ENCODE data around the gene KCNJ15.

Gene KCNJ15

DNA sequence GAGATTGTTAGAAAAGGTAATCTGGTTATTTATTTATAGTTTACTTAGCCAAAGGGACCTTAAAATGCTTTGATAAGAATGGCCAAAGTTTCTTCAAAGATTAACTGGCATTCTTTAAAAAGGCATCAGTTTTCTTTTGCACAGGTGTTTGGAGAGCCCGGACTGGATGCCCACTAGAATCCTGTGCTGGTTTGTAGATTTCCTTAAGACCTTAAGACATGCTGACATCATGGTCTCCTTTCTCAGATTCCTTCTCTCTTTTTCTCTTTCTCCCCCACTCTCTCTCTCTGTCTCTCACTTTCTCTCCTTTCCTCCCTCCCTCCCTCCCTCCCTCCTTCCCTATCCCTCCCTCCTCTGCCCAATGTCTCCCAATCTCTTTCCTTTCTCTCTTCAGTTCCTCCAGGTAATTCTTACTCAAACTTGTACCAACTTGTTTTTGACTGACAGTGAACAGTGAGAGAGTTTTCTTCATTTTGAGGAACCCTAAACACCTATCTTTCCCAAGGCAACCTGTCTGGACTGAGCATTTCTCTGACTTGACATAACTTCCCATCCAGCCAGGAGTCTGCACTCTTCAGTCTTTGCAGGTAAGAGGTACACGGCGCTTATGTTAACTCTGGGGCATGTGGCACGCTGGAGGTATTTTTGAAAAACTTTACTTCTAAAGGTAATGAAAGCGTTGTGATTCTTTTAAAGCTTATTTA lies at the start of gene KCNJ15:
Gene KCNJ15, plus strand, starts transcription at position 393 of the 704 bp plus-strand sequence. CDS start 42,271 bp downstream, outside the sequence.
- H3K9me3 ChIP-seq (ENCODE audit: insufficient read depth, low read depth, low read length), result no peaks in the 10 kb centered on the region
- H3K9ac ChIP-seq (ENCODE audit: low read depth, low read length), result no peak within 1 kb of the TSS
- H3K4me1 ChIP-seq (ENCODE audit: insufficient read depth, low read length), result no peaks in the 10 kb centered on the region; the same call in 1 of the 2 replicates
- no peak within 1 kb of the TSS for H3K27ac ChIP-seq (ENCODE audit: low read length)
- H3K27me3 ChIP-seq (ENCODE audit: insufficient read depth, low read length), result no peaks in the 10 kb centered on the region
- no peak within 1 kb of the TSS for H3K4me3 ChIP-seq (ENCODE audit: low read length)
- no peaks in the 10 kb centered on the region for H3K36me3 ChIP-seq (ENCODE audit: insufficient read depth, low read depth, low read length)

GRCh38 chr21:38208118-38208517 lies 48.7 kb upstream of the KCNJ15 start:
- H3K36me3 ChIP-seq (ENCODE audit: insufficient read depth, low read depth, low read length), result no peaks in the 10 kb centered on the region
- H3K4me1 ChIP-seq (ENCODE audit: insufficient read depth, low read length), result no peaks in the 10 kb centered on the region
- H3K27me3 ChIP-seq (ENCODE audit: insufficient read depth, low read length), result no peaks in the 10 kb centered on the region
- no peaks in the 10 kb centered on the region; the same call in 1 of the 2 replicates for H3K9me3 ChIP-seq (ENCODE audit: insufficient read depth, low read depth, low read length)
- no peak overlapping the region for H3K4me3 ChIP-seq (ENCODE audit: low read length)
- no peak overlapping the region for H3K9ac ChIP-seq (ENCODE audit: low read depth, low read length)
- H3K27ac ChIP-seq (ENCODE audit: low read length), result no peak overlapping the region

DNA sequence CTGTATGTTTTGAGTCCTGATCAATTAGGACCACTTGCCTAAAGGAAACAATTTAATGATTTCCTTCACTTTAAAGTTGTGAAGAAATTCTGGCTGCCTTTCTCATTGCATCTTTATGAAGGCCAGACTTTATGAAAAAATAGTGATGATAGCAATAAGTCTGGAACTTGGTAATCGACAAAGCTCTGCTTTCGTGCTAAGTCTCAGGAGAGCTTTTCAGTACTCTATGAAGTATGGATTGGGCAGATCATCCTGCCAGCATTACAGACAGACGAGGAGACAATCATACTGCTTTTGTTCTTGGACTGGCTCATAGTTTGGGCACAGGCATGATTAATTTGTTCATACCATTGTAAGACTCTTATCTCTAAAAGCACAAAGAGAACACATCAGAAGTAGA lies 45.5 kb upstream of the KCNJ15 start:
- Histone ChIP-seq H3K27me3 (ENCODE audit: insufficient read depth, low read length) (no peaks in the 10 kb centered on the region), H3K36me3 (ENCODE audit: insufficient read depth, low read depth, low read length) (no peaks in the 10 kb centered on the region), H3K27ac (ENCODE audit: low read length) (no peak overlapping the region), H3K4me3 (ENCODE audit: low read length) (no peak overlapping the region), H3K4me1 (ENCODE audit: insufficient read depth, low read length) (no peaks in the 10 kb centered on the region), H3K9ac (ENCODE audit: low read depth, low read length) (no peak overlapping the region), H3K9me3 (ENCODE audit: insufficient read depth, low read depth, low read length) (no peaks in the 10 kb centered on the region; the same call in 1 of the 2 replicates)

DNA sequence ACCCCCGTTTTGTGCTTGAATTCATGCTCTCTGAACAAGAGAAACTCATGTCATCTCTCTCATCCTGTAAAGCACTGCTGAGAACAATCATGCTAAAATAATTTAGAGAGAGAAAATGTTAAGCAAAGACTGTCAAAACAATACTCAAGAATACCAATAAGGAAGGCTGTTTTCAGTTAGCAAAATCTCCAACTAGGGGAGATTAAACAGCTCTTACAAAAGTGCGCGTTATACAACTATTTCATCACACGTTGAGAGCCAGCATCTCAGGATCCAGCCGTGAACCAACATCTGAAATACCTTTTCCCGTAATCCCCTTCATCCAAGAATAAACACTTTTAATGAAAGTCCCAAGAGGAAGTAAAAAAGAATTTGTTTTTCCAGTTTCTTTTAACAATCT lies 44.1 kb upstream of the KCNJ15 start:
- no peaks in the 10 kb centered on the region for H3K4me1 ChIP-seq (ENCODE audit: insufficient read depth, low read length)
- no peaks in the 10 kb centered on the region for H3K27me3 ChIP-seq (ENCODE audit: insufficient read depth, low read length)
- no peaks in the 10 kb centered on the region; the same call in 1 of the 2 replicates for H3K9me3 ChIP-seq (ENCODE audit: insufficient read depth, low read depth, low read length)
- no peak overlapping the region for H3K9ac ChIP-seq (ENCODE audit: low read depth, low read length)
- H3K27ac ChIP-seq (ENCODE audit: low read length), result no peak overlapping the region
- H3K4me3 ChIP-seq (ENCODE audit: low read length), result no peak overlapping the region
- H3K36me3 ChIP-seq (ENCODE audit: insufficient read depth, low read depth, low read length), result no peaks in the 10 kb centered on the region

DNA sequence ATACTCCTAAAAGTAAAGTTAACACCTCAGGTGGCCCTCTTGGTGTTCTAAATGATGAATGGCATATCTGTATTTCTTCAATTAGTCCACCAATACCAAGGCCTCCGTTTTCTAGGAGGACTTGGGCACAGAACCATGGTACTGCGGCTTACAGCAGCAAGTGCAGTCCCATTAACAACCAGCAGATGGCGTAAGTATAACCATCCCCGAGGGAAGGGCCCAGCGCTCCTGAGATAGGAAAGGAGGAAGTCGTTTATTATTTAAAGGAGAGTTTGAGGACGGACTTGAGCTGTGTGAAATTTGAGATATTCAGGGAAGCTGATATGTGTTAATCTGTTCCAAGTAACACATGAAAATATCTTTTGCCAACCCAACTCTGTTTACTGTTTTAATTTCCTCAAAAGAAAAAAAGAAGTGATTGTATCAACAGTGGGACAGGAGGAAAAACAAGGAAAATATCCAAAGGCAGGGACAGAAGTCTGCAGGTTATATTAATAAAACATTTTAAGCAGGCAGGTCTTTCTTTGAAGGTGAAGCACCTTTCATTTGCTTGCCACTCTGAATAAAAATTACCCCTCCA lies 37.7 kb upstream of the KCNJ15 start:
- no peak overlapping the region for H3K27ac ChIP-seq (ENCODE audit: low read length)
- H3K9me3 ChIP-seq (ENCODE audit: insufficient read depth, low read depth, low read length), result peaks cover 29% of the 10 kb centered on the region
- no peaks in the 10 kb centered on the region for H3K36me3 ChIP-seq (ENCODE audit: insufficient read depth, low read depth, low read length)
- H3K9ac ChIP-seq (ENCODE audit: low read depth, low read length), result no peak overlapping the region
- no peaks in the 10 kb centered on the region for H3K27me3 ChIP-seq (ENCODE audit: insufficient read depth, low read length)
- H3K4me1 ChIP-seq (ENCODE audit: insufficient read depth, low read length), result no peaks in the 10 kb centered on the region
- no peak overlapping the region for H3K4me3 ChIP-seq (ENCODE audit: low read length)

GRCh38 chr21:38220270-38220737 lies 36.5 kb upstream of the KCNJ15 start:
- peaks cover 41% of the 10 kb centered on the region for H3K9me3 ChIP-seq (ENCODE audit: insufficient read depth, low read depth, low read length)
- H3K27me3 ChIP-seq (ENCODE audit: insufficient read depth, low read length), result no peaks in the 10 kb centered on the region
- no peak overlapping the region for H3K27ac ChIP-seq (ENCODE audit: low read length)
- no peak overlapping the region for H3K9ac ChIP-seq (ENCODE audit: low read depth, low read length)
- H3K4me3 ChIP-seq (ENCODE audit: low read length), result no peak overlapping the region
- no peaks in the 10 kb centered on the region for H3K4me1 ChIP-seq (ENCODE audit: insufficient read depth, low read length)
- H3K36me3 ChIP-seq (ENCODE audit: insufficient read depth, low read depth, low read length), result no peaks in the 10 kb centered on the region

DNA sequence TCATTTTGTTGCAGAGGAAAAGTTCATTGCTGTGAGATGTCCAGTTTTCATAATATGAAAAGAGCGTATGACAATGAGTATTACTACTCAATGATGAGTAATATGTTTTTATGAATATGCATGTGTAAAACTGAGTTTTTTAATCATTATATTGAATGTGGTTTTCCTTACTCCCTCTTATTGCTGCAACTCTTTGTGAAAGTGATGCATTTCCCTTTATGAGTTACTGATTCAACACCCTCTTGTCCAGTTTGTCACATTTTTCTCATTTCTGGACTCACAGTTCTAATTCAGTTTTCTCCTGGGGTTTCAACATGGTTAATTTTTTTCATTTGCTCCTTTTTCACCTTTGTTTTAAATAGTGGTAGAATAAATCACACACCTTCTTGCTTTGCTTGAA lies 35.2 kb upstream of the KCNJ15 start:
- no peak overlapping the region for H3K4me3 ChIP-seq (ENCODE audit: low read length)
- no peaks in the 10 kb centered on the region for H3K27me3 ChIP-seq (ENCODE audit: insufficient read depth, low read length)
- H3K4me1 ChIP-seq (ENCODE audit: insufficient read depth, low read length), result no peaks in the 10 kb centered on the region
- H3K36me3 ChIP-seq (ENCODE audit: insufficient read depth, low read depth, low read length), result no peaks in the 10 kb centered on the region
- no peak overlapping the region for H3K27ac ChIP-seq (ENCODE audit: low read length)
- peaks cover 54% of the 10 kb centered on the region for H3K9me3 ChIP-seq (ENCODE audit: insufficient read depth, low read depth, low read length)
- no peak overlapping the region for H3K9ac ChIP-seq (ENCODE audit: low read depth, low read length)

DNA sequence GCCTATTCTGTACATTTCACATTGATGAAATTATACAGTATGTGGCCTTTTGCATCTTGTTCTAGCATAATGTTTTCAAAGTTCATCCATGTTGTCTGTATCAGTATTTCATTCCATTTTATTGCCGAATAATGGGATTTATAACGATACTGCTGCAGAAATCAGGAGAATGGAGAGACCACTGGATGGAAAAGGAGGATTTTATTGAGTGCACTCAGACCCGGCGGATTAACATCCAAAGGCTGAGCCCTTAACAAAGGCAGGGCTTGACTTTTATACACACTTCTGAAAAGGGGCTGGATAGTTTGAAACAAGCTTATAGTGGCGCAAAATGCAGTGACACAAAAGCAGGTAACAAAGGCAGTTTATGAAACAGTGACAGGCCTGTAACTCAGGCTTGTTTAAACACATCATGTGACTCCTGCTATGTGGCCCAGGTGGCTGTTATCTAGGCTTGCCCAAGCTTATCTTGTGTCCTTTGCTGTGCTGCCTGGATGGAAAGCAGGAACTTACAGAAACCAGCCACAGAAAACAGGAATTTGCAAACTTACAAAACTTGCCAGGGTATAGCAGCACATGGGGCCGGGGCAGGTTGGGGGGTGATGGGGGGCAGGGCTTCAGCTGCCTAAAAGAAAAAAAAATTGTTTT lies 32.8 kb upstream of the KCNJ15 start:
- Histone ChIP-seq H3K27ac (ENCODE audit: low read length) (no peak overlapping the region), H3K9ac (ENCODE audit: low read depth, low read length) (no peak overlapping the region), H3K36me3 (ENCODE audit: insufficient read depth, low read depth, low read length) (no peaks in the 10 kb centered on the region), H3K27me3 (ENCODE audit: insufficient read depth, low read length) (no peaks in the 10 kb centered on the region), H3K4me1 (ENCODE audit: insufficient read depth, low read length) (peaks cover 6% of the 10 kb centered on the region), H3K4me3 (ENCODE audit: low read length) (no peak overlapping the region), H3K9me3 (ENCODE audit: insufficient read depth, low read depth, low read length) (peaks cover 69% of the 10 kb centered on the region)

DNA sequence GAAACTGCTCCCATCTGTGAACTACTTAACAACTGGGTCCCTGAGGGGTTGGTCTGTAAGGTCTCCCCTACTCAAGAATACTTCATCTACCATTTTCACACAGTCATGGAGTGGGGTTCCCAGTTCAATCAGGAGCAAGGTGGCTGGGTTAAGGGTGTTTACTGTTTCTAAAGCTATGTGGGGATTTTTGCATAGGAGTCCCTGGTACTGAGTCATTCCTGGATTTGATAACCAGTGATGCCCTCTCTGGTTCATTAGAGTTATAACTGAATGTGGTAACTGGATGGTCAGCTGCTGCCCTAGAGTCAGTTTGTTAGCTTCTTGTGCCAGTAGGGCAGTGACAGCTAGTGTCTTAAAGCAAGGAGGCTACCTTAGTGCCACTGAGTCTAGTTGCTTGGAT lies 29.4 kb upstream of the KCNJ15 start:
- Histone ChIP-seq H3K4me1 (ENCODE audit: insufficient read depth, low read length) (peaks cover 6% of the 10 kb centered on the region), H3K27ac (ENCODE audit: low read length) (no peak overlapping the region), H3K9ac (ENCODE audit: low read depth, low read length) (no peak overlapping the region), H3K9me3 (ENCODE audit: insufficient read depth, low read depth, low read length) (peaks cover 85% of the 10 kb centered on the region), H3K36me3 (ENCODE audit: insufficient read depth, low read depth, low read length) (no peaks in the 10 kb centered on the region), H3K27me3 (ENCODE audit: insufficient read depth, low read length) (no peaks in the 10 kb centered on the region), H3K4me3 (ENCODE audit: low read length) (no peak overlapping the region)

GRCh38 chr21:38228115-38228514 lies 28.7 kb upstream of the KCNJ15 start:
- Histone ChIP-seq H3K27me3 (ENCODE audit: insufficient read depth, low read length) (no peaks in the 10 kb centered on the region), H3K4me3 (ENCODE audit: low read length) (0 out of 2 replicates have a peak overlapping the region, but pooled peaks have one; percentile 31), H3K9me3 (ENCODE audit: insufficient read depth, low read depth, low read length) (peaks cover 78% of the 10 kb centered on the region), H3K9ac (ENCODE audit: low read depth, low read length) (no peak overlapping the region), H3K36me3 (ENCODE audit: insufficient read depth, low read depth, low read length) (no peaks in the 10 kb centered on the region), H3K4me1 (ENCODE audit: insufficient read depth, low read length) (peaks cover 6% of the 10 kb centered on the region), H3K27ac (ENCODE audit: low read length) (no peak overlapping the region)

DNA sequence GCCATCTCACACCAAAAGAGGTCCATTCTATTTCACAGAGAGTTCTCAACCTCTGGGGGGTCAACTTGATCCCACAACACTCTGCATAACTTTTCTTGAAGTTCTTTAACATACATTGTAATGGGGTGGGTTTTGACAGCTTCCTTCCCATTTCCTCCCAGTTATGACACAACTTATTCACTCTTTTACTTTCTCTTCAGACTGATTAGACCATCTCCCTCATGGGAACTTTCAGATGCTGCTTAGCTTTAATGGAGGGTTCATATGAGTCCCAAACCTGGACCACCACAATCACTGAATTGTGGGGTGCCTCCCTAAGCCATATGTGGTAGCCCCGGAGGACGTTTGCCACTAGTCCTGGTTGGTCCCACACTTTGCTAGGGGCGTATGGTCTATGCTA lies 28.3 kb upstream of the KCNJ15 start:
- peaks cover 73% of the 10 kb centered on the region for H3K9me3 ChIP-seq (ENCODE audit: insufficient read depth, low read depth, low read length)
- no peak overlapping the region for H3K9ac ChIP-seq (ENCODE audit: low read depth, low read length)
- H3K36me3 ChIP-seq (ENCODE audit: insufficient read depth, low read depth, low read length), result no peaks in the 10 kb centered on the region
- no peak overlapping the region for H3K27ac ChIP-seq (ENCODE audit: low read length)
- H3K4me1 ChIP-seq (ENCODE audit: insufficient read depth, low read length), result peaks cover 6% of the 10 kb centered on the region
- H3K27me3 ChIP-seq (ENCODE audit: insufficient read depth, low read length), result no peaks in the 10 kb centered on the region
- H3K4me3 ChIP-seq (ENCODE audit: low read length), result 0 out of 2 replicates have a peak overlapping the region, but pooled peaks have one; percentile 31

All from iPS-20b (cell line).